ENCODE data around the gene MAGEB17. TPM values are rescaled to one million over a fixed set of nuclear protein-coding genes. Genes with fewer than 3 reads are reported as not detected.
A peak's percentile ranks its signal among the peaks of the same experiment; 100 is the strongest.
"Not testable (repeated sequence)": the region's sequence is repeated elsewhere in the genome, so short reads cannot be mapped to it uniquely, and the experiment has no call there.

The MAGEB17 gene
- polyA plus RNA-seq (ENCODE audit: insufficient read length in 12 of 12) = under 1 TPM in 6 of 12 donors, not detected in 6; 0.12 to 0.41 (median 0.13) TPM
- long read RNA-seq, donor 1 = 0 reads
- long read RNA-seq, donor 2 = 0 reads
- long read RNA-seq, donor 3 = 0 reads
- long read RNA-seq, donor 4 = 0 reads
- long read RNA-seq, donor 5 = 0 reads
- long read RNA-seq, donor 6 = 0 reads
- long read RNA-seq, donor 7 = 0 reads
- long read RNA-seq, donor 8 = 0 reads
- long read RNA-seq, donor 9 = 0 reads
- long read RNA-seq, donor 10 = 0 reads
- long read RNA-seq, donor 11 = 0 reads

GRCh38 chrX:16167181-16167580 lies at the start of gene MAGEB17:
Gene MAGEB17, plus strand, starts transcription at chrX:16167481. Its CDS starts 2,902 bp downstream, at chrX:16170383.
- no peak for DNase-seq

- DNase-seq = no peak
Observed at GRCh38 chrX:16119353-16120220, 47.7 kb upstream of the MAGEB17 start.

- no peak for DNase-seq
Observed at GRCh38 chrX:16120431-16120830, 46.9 kb upstream of the MAGEB17 start.

- DNase-seq = peak; percentile 74
Observed at GRCh38 chrX:16123222-16123786, 44.0 kb upstream of the MAGEB17 start, which contains the start of gene GRPR. Gene GRPR, plus strand, starts transcription at chrX:16123565. Its CDS starts 389 bp downstream, at chrX:16123954.

GRCh38 chrX:16124201-16124600 lies 43.1 kb upstream of the MAGEB17 start:
- no peak for DNase-seq

GRCh38 chrX:16125520-16126149 lies 41.6 kb upstream of the MAGEB17 start:
- no peak for DNase-seq

- DNase-seq = no peak
Observed at GRCh38 chrX:16130707-16131106, 36.6 kb upstream of the MAGEB17 start.

- DNase-seq = no peak
Observed at GRCh38 chrX:16134936-16135335, 32.3 kb upstream of the MAGEB17 start.

GRCh38 chrX:16136080-16136479 lies 31.2 kb upstream of the MAGEB17 start:
- DNase-seq = no peak

- DNase-seq = no peak
Observed at GRCh38 chrX:16137416-16138107, 29.7 kb upstream of the MAGEB17 start.

- DNase-seq = no peak
Observed at GRCh38 chrX:16138108-16138427, 29.2 kb upstream of the MAGEB17 start.

- DNase-seq = no peak
Observed at GRCh38 chrX:16140448-16140847, 26.8 kb upstream of the MAGEB17 start.

- no peak for DNase-seq
Observed at GRCh38 chrX:16140983-16141382, 26.3 kb upstream of the MAGEB17 start.

- no peak for DNase-seq
Observed at GRCh38 chrX:16141422-16142245, 25.6 kb upstream of the MAGEB17 start.

- DNase-seq = no peak
Observed at GRCh38 chrX:16142246-16142558, 25.1 kb upstream of the MAGEB17 start.

GRCh38 chrX:16143968-16144367 lies 23.3 kb upstream of the MAGEB17 start:
- DNase-seq = no peak

GRCh38 chrX:16144420-16144819 lies 22.9 kb upstream of the MAGEB17 start:
- no peak for DNase-seq

GRCh38 chrX:16145093-16145492 lies 22.2 kb upstream of the MAGEB17 start:
- not testable (repeated sequence) for DNase-seq

- DNase-seq = no peak
Observed at GRCh38 chrX:16145656-16146055, 21.6 kb upstream of the MAGEB17 start.

- DNase-seq = no peak
Observed at GRCh38 chrX:16148896-16149295, 18.4 kb upstream of the MAGEB17 start.

GRCh38 chrX:16155581-16156096 lies 11.6 kb upstream of the MAGEB17 start:
- no peak for DNase-seq

Data from muscle of arm (tissue), 14 donors.